Upper lobe of right lung (tissue), 1 donor: ENCODE results near the gene CNGA1. TPM values are rescaled to one million over a fixed set of nuclear protein-coding genes. Genes with fewer than 3 reads are reported as not detected.

ENCODE experiments used
- ATAC-seq: fragments of 200-7000 bp; cut with Tn5 transposase; one replicate; pipeline ENCODE4 v1.9.1; 2020; ENCODE audit warnings: mild to moderate bottlenecking, moderate library complexity
- DNase-seq: peaks from one replicate; pipeline ENCODE4 v3.0.0-alpha.2; 2020
- H3K27ac ChIP-seq: fragments of 200-600 bp; one replicate; pipeline ENCODE4 v1.8.0; 2022
- H3K27me3 ChIP-seq: fragments of 200-600 bp; one replicate; pipeline ENCODE4 v1.8.0; 2022; ENCODE audit warnings: mild to moderate bottlenecking
- H3K36me3 ChIP-seq: fragments of 200-600 bp; one replicate; pipeline ENCODE4 v1.8.0; 2022
- H3K4me1 ChIP-seq: fragments of 200-600 bp; one replicate; pipeline ENCODE4 v1.8.0; 2022
- H3K4me3 ChIP-seq: fragments of 200-600 bp; one replicate; pipeline ENCODE4 v1.8.0; 2022; ENCODE audit warnings: mild to moderate bottlenecking
- H3K9me3 ChIP-seq: fragments of 200-600 bp; one replicate; pipeline ENCODE4 v1.8.0; 2022
- CTCF ChIP-seq: fragments of 200-600 bp; IDR thresholded peaks from one replicate; pipeline ENCODE4 v1.8.0; 2022; ENCODE audit warnings: antibody characterized with exemption
- intact Hi-C: fragments of 100-400 bp; cut with DNase I; formaldehyde crosslinking; loops from one replicate; pipeline ENCODE4 v1.11.0; 2022
- total RNA-seq: library from RNA; stranded (reverse); fragmentation: NEBNext Ultra II Directional; extraction: Animal tissue kit (Norgen Biotek cat#: 25700); gene quantifications from one replicate; pipeline ENCODE4 v1.2.1, GENCODE V29; 2021
- donor health status: DM: no; HTN: yes; CAD: no; lungs with severe emphysema.

The CNGA1 gene
- total RNA-seq, 1 donor from 2014 or later: not detected

DNA sequence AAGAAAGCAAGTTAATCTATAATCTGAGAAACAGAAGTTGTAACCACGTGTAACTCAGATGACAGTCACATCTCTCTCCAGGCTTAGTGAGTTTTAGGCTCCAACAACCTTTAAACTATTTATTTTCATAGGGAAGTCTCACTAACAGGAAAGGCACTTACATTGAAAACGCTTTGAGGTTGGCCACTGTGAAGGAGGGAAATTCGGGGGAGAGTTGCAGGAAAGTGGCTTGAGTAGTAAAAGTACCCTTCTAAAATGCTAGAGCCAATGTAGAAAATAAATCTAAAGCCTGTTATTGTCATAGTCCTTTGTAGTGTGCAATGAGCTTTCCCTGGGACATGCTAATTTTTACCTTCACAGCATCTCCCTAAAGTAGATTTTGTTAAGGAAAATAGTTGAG lies 101.1 kb downstream of the CNGA1 start:
- ATAC-seq (no peak), DNase-seq (no peak)
- intact Hi-C loops: no loop called here
- H3K27me3 ChIP-seq: no peaks in the 10 kb centered on the region
- peaks cover 10% of the 10 kb centered on the region for H3K4me1 ChIP-seq
- no peak for TF ChIP-seq CTCF
- no peaks in the 10 kb centered on the region for H3K9me3 ChIP-seq
- peaks cover 5% of the 10 kb centered on the region for H3K36me3 ChIP-seq
- peak overlapping the region; percentile 83 for H3K4me3 ChIP-seq
- H3K27ac ChIP-seq: no peak overlapping the region

GRCh38 chr4:47914926-47915237 lies 101.6 kb downstream of the CNGA1 start:
- Histone ChIP-seq H3K4me1 (peaks cover 10% of the 10 kb centered on the region), H3K36me3 (peaks cover 10% of the 10 kb centered on the region), H3K27ac (no peak overlapping the region), H3K9me3 (no peaks in the 10 kb centered on the region), H3K27me3 (no peaks in the 10 kb centered on the region), H3K4me3 (peak overlapping the region; percentile 83)
- ATAC-seq (no peak), DNase-seq (no peak)
- intact Hi-C loops: no loop called here
- no peak for TF ChIP-seq CTCF

DNA sequence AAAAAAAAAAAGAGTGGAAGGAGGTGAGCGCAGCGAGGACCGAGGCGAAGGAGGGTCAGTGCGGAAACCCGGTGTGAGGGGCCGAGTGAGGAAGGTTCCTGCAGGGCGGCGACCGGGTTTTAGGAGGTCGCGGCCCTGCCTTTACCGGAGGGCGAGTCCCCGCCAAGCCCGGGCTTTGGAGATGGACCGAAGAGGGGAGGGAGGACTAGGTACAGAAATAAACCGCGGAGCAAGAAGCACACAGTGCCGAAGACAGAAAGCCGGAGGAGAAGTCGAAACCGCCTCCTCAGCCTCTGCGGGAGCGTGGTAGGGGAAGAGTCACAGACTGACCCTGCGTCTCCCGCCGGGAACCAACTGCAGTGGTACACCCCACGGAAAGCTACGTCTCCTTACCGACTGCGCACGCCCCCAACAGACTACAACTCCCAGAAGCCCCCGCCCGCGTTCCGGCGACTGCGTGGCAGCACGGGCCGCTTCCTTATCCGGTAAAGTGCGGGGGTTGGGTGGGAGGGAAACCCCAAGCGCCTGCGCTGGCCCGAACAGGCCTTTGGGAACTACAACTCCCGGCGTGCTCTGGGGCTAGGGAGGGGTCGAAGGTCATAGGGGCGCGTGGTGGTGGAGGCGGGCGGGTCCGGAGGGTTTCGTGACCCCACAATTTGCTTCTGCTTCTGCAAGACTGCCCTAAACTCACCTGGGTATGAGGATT lies 102.1 kb downstream of the CNGA1 start, which contains the start of gene NFXL1:
TSS of gene NFXL1 (minus strand) at position 364 of the 706 bp plus-strand sequence. CDS start 380 bp downstream, outside the sequence.
- peaks cover 10% of the 10 kb centered on the region for H3K4me1 ChIP-seq
- H3K9me3 ChIP-seq: no peaks in the 10 kb centered on the region
- peak; percentile 99 for DNase-seq
- intact Hi-C loops: no loop called here
- H3K36me3 ChIP-seq: peaks cover 14% of the 10 kb centered on the region
- no peak for TF ChIP-seq CTCF
- H3K4me3 ChIP-seq: peak within 1 kb of the TSS; percentile 83
- peak; percentile 100 for ATAC-seq
- H3K27ac ChIP-seq: peak within 1 kb of the TSS; percentile 79
- H3K27me3 ChIP-seq: no peaks in the 10 kb centered on the region

DNA sequence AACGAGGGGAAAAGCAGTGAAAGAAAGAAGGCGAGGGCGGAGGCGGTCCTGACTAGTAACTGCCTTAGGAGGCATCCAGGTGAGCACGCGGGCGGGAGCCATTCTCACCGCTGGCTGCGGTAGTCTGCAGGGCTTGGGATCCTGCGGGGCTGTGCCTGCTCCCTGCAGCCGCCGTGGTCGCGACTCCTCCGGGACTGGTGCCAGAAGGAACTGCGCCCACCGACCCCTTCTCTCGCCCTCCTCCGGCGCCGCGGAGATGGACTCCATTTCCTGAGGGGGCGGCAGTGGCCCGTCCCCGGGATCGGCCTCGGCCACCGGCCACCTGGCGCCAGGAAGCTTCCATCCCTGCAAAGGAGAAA lies 102.6 kb downstream of the CNGA1 start:
- H3K27me3 ChIP-seq: no peaks in the 10 kb centered on the region
- H3K36me3 ChIP-seq: peaks cover 14% of the 10 kb centered on the region
- intact Hi-C loops: no loop called here
- no peak for TF ChIP-seq CTCF
- H3K4me1 ChIP-seq: peaks cover 10% of the 10 kb centered on the region
- peak overlapping the region; percentile 79 for H3K27ac ChIP-seq
- ATAC-seq (peak; percentile 51), DNase-seq (peak; percentile 77)
- H3K4me3 ChIP-seq: peak overlapping the region; percentile 83
- H3K9me3 ChIP-seq: no peaks in the 10 kb centered on the region

- intact Hi-C loops: no loop called here
- no peak for ATAC-seq
- DNase-seq: no peak
Observed at GRCh38 chr4:47913330-47913729, 103.2 kb downstream of the CNGA1 start.

More at GRCh38 chr4:47913330-47913729, 103.2 kb downstream of the CNGA1 start:
- peaks cover 10% of the 10 kb centered on the region for H3K4me1 ChIP-seq
- no peak overlapping the region for H3K27ac ChIP-seq
- H3K36me3 ChIP-seq: peaks cover 14% of the 10 kb centered on the region
- H3K4me3 ChIP-seq: peak overlapping the region; percentile 83
- no peaks in the 10 kb centered on the region for H3K9me3 ChIP-seq
- no peaks in the 10 kb centered on the region for H3K27me3 ChIP-seq
- no peak for TF ChIP-seq CTCF
